ENCODE results near the gene USP12.
A peak's percentile ranks its signal among the peaks of the same experiment; 100 is the strongest.

Gene USP12

DNA sequence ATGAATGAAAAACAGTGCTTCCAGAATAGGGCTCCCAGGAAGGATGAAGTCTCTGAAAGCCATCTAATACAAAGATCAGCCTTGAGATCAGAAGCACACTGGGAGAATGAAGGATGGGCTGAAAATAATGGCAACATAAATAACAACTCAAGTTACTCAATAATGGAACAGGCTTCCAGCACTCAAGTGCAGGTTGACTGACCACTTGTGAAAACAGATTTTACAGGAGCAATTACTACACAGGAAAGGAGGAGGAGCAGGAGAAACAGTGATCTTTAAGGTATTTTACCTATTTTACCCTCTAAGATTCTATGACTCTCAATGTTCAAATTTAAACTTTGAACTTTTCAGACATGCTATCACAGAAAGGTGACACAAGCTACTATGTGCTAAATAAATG lies 106.0 kb downstream of the USP12 start:
- DNase-seq = no peak

GRCh38 chr13:27064252-27064995 lies 107.2 kb downstream of the USP12 start:
- no peak for DNase-seq

DNA sequence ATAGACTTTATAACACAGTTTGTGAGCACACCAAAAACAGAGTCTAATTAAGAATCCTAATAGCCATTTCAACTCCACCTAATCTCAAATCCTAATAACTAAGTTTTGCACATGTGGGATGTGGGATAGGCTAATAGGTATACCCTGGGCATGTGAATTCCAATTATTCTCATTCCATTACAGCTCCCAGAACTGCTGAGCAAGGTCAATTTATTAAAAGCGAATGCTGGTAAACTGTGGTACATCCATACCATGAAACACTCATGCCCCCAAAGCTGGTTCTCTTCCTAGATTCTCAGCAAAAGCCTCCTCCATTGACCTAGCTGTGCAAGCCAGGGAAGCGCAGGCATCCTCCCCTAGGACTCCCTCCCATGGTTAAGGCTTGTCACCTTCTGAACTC lies 113.8 kb downstream of the USP12 start:
- no peak for DNase-seq

DNA sequence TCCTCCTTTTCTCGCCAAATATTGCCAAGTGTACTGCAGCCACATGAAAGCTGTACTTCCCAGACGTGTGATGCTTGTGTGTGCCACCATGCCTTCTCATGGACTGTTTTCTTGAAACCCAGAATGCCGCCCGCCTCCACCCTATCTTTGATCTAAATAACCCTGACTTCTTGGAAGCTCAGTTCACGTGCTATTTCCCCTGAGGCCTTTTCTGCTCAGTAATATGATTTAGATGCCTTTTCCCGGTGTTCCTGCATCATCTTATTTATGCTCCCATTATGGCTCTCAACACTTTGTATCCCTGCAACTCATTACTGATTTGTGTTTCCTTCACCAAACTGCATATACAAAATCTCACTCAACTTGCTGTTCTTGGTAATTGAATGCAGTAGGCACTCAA lies 116.1 kb downstream of the USP12 start:
- DNase-seq = no peak

DNA sequence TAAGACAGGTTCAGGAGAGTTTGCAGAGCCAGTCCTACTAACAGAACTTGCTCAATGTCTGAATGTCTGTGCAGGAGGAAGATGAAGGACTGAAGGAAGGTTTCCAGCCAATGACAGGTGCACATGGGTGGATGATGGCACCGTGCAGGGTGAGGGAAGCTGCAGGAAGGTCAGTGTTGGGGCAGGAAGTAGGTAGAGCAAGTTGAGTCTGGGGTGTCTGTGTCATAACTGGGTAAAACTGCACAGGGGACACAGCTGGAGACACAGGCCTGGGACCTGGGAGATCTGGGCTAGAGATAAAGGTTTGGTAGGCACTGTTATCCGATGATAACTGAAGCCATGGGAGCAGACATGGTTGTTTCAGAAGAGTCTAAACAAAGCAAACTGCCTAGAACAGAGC lies 116.9 kb downstream of the USP12 start:
- DNase-seq = no peak

DNA sequence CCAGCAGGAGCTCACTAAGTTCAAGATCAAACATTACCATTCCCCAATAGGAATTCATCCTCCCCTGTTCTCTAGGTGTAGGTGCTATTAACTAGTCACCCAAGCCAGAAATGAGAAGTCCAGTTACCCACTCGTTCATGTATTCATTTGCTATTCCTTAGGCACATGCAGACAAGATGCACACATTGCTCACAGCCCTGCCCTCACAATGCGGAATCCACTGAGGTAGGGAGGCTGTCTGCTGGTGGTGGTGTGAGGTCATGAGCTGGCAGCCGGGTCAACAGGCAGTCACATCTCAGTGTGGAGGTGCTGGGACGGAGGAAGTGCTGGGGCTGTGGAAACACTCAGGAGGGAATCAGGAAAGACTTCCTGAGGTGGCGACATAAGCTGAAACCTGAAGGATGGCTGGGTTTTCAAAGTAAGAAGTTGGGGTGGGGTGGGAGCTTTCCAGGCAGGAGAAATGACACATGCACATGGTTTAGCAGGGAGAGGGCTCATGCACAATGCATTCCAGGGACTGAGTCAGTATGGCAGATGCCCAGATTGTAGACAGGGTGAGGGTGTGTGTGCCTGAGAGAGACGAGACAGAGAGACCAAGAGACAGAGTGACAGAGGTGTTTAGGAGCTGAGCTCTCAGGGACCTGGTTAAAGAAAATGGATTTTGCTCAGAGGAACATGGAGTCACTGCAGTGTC lies 117.6 kb downstream of the USP12 start:
- no peak for DNase-seq

GRCh38 chr13:27053210-27053884 lies 118.3 kb downstream of the USP12 start:
- no peak for DNase-seq

- DNase-seq = no peak
Measured at GRCh38 chr13:27052551-27053208, 118.9 kb downstream of the USP12 start.

DNA sequence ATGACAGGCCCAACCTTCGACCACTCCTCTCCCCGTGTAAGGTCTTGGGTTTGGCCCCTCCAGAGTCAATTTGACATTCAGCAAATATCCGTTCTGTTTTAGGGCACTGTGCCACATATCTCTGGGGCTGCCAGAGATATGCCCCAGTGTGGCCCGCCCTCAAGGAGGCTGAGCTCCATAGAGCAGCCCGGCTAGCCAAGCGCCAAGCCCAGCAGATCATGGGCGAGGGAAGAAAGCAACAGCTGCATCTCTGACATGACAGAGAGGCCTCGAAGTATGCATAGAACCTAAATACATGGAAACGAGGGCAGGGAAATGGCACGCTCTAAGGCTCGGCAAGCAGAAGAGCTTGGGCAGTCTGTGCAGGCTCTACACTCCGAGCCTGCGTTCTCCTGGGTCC lies 124.5 kb downstream of the USP12 start:
- DNase-seq = no peak

- DNase-seq = no peak
Measured at GRCh38 chr13:27044837-27045570, 126.6 kb downstream of the USP12 start.

- peak; percentile 57 to 76 for DNase-seq
Measured at GRCh38 chr13:27043013-27043412, 128.6 kb downstream of the USP12 start.

DNA sequence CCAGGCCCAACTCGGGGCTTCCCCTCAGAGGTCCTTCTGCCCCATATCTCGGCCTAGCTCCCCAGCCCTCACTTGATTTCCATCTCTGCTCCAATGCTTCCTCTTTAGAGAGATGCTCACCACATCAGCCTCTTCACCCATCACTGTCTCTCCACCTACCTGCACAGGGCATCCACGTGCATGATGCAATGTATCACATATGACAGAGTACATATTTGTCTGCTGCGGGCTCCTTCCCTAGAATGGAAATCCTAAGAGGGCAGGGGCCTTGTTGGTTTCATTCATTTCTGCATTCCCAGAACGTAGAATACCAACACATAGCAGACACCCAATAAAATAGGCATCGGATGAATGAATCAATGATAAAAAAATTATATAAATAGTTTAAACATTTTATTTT lies 130.3 kb downstream of the USP12 start:
- no peak for DNase-seq

DNA sequence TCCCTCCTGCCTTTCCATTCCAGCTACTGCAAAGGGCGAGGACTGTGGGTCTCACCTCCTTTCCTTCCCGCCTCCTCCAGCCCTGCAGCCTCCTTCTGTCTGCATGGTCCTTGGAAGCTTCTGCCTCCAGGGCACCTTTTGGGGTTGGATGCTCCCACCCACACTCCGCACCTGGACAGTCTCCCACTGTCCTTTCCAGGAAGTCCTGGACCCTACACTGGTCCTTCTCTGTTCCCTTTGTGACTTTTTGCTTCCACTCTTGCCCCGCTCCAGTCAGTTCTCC lies 130.8 kb downstream of the USP12 start:
- no peak for DNase-seq

DNA sequence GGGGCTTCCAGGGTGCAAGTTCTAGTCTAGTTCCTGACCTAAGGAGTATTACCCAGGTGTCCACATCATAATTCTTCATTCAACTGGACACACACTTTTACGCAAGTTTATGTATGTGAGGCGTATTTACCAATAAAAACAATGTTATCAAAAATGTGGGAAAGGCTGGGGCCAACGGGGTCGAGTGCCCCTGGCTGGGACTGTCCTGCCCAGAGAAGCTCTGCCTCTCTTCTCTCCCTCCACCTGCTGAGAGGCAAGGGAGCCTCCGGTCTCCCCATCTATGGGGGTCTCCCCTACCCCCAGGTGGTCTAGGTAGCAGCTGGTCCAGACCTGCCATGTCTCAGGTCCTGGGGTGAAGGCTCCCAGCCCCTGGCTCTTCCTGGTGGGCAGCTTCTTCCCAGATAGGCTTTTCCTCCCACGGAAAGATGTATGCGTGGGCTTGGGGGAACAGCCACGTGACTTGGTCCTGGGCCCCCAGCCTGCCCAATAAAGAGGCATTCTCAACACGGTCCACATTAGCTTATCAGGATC lies 132.4 kb downstream of the USP12 start:
- DNase-seq = no peak

DNA sequence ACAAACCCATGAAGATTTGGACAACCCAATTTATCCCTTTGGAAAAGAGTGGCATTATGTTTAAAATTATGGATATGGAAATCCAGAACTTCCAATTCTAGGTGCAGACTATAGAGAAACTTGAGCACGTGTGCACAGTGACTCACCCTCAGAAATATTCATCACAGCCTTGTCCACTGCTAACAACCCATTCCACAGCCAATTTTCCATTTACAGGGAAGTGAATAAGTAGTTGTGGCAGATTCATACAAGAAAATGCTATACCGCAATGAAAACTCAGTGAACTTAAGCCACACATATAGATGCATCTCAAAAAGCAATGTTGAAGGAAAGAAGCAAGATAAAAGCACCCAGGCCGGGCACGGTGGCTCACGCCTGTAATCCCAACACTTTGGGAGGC lies 133.3 kb downstream of the USP12 start:
- peak in 1 of 2 experiments; percentile 29 for DNase-seq

- no peak for DNase-seq
Measured at GRCh38 chr13:27037571-27037970, 134.0 kb downstream of the USP12 start.

- no peak for DNase-seq
Measured at GRCh38 chr13:27037171-27037570, 134.4 kb downstream of the USP12 start.

- DNase-seq = no peak
Measured at GRCh38 chr13:27036236-27036981, 135.2 kb downstream of the USP12 start.

GRCh38 chr13:27035892-27036235 lies 135.7 kb downstream of the USP12 start:
- DNase-seq = no peak

DNA sequence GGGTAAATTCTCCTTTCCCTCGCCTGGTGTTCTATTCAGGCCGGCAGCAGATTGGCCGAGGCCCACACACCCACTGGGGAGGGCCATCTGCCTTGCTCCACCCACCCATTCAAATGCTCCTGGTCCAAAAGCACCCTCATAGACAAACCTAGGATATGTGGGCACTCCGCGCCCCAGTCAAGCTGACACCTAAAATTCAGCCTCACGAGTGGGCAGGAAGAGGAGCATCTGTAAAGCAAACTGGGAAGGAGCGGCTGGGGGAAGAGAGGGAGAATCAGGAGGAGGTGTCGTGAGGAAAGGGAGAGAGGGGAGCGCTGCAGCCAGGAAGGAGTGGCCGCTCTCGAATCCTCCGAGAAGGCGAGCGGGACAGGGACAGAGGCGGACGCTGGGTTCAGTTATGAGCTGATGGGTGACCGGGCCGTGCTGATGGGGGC lies 136.9 kb downstream of the USP12 start:
- DNase-seq = no peak

DNA sequence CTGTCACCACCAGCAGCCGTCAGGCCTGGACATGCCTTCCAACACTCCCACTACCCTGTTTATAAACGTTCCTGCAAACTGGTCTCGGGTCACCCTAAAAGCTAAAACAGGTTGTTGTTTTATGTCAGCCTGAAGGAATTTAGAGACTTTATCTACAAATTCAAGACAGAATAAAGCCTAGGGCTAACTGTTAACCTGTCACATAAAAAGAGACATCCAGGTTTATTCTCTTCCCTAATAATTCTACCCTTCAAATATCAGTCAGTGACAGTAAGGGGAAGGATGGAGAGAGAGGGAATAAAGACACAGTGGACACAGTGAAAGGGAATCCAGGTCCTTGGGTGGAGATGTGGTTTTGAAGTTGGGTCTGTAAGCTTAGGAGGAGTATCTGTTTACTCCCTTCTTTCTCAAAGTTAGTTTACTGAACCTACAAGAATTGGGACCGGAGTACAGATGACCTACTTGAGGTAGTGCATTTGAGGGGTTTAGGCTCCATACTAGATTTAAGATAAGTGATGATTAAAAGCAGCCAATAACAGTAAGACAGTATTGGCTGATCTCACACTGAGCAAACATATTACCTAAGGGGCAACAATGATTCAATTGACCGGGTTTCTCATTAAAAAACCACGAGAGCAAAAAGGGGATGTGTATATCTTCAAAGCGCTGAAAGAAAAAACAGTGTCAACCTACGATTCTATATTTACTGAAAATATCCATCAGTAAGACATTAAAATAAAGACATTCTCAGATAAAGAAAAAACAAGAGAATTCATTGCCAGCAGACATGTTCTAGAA lies 142.7 kb downstream of the USP12 start:
- no peak for DNase-seq

All from NCI-H446 (cell line).